ENCODE data around the gene RNPEPL1. TPM values are rescaled to one million over a fixed set of nuclear protein-coding genes. Genes with fewer than 3 reads are reported as not detected.

The RNPEPL1 gene
- total RNA-seq, 1 experiment from 2014 or later = 25.8 TPM

DNA sequence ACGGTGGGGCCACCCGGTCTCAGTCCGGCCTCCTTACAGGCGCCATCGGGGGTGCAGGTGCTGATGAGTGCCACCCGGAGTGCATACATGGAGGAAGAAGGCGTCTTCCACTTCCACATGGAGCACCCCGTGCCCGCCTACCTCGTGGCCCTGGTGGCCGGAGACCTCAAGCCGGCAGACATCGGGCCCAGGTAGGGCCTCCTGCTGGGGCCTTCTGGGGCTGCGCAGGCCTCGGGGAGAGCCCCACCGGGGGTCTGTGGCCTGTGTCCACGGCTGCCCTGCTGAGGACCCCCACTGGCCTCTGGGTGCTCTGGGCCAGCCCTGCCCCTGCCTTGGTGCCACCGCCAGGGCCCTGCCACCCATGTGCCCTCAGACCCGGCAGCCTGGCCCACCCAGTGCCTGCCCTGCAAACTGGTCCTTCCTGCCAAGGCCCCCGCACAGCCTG lies 4.8 kb downstream of the RNPEPL1 start:
- Histone ChIP-seq H3K4me2 (ENCODE audit: low read length) (no peak overlapping the region), H3F3A (ENCODE audit: low read length, unreplicated experiment) (no peaks in the 10 kb centered on the region), H2AFZ (ENCODE audit: low read length) (no peak overlapping the region), H3K4me3 (ENCODE audit: low read length) (no peak overlapping the region), H4K20me1 (ENCODE audit: low read length) (no peaks in the 10 kb centered on the region), H3K4me1 (ENCODE audit: insufficient read depth, low read length) (peaks cover 11% of the 10 kb centered on the region), H3K27me3 (ENCODE audit: low read length) (no peaks in the 10 kb centered on the region), H3K9ac (ENCODE audit: low read length) (no peak overlapping the region), H3K27ac (ENCODE audit: low read length) (no peak overlapping the region), H3K9me3 (ENCODE audit: low read length) (no peaks in the 10 kb centered on the region), H3K36me3 (ENCODE audit: low read depth, low read length) (peaks cover 4% of the 10 kb centered on the region; the same call in 1 of the 2 replicates), H3K79me2 (ENCODE audit: low read length) (peaks cover 32% of the 10 kb centered on the region), H3K9me2 (replicated peaks; ENCODE audit: low read length) (no peaks in the 10 kb centered on the region)
- intact Hi-C loops (cut with micrococcal nuclease) = no loop called here
- BruUV-seq (replicated peaks) = no TSS peak
- POLR2A ChIA-PET (ENCODE audit: unreplicated experiment) = no interaction called here
- ATAC-seq (no peak), DNase-seq (no peak)
- TF ChIP-seq CTCF (conservative IDR thresholded peaks at IDR 0.05; ENCODE audit: low read depth, low read length) = no peak
- TF ChIP-seq EZH2 (IDR thresholded peaks at IDR 0.05; ENCODE audit: low read length, unreplicated experiment) = no peak
- no peak for TF ChIP-seq EZH2phosphoT487 (IDR thresholded peaks at IDR 0.05; ENCODE audit: borderline replicate concordance, low read length)
- CTCF ChIA-PET = no interaction called here

GRCh38 chr2:240573516-240574385 lies 5.5 kb downstream of the RNPEPL1 start:
- ATAC-seq (no peak), DNase-seq (no peak)
- no peak for TF ChIP-seq EZH2 (IDR thresholded peaks at IDR 0.05; ENCODE audit: low read length, unreplicated experiment)
- no peak for TF ChIP-seq EZH2phosphoT487 (IDR thresholded peaks at IDR 0.05; ENCODE audit: borderline replicate concordance, low read length)
- ChIA-PET POLR2A (ENCODE audit: unreplicated experiment) (no interaction called here), CTCF (no interaction called here)
- Histone ChIP-seq H3K9me2 (replicated peaks; ENCODE audit: low read length) (no peaks in the 10 kb centered on the region), H3F3A (ENCODE audit: low read length, unreplicated experiment) (no peaks in the 10 kb centered on the region), H3K4me2 (ENCODE audit: low read length) (no peak overlapping the region), H3K27ac (ENCODE audit: low read length) (no peak overlapping the region), H3K36me3 (ENCODE audit: low read depth, low read length) (peaks cover 4% of the 10 kb centered on the region; the same call in 1 of the 2 replicates), H2AFZ (ENCODE audit: low read length) (no peak overlapping the region), H3K4me3 (ENCODE audit: low read length) (no peak overlapping the region), H4K20me1 (ENCODE audit: low read length) (no peaks in the 10 kb centered on the region), H3K27me3 (ENCODE audit: low read length) (no peaks in the 10 kb centered on the region), H3K4me1 (ENCODE audit: insufficient read depth, low read length) (peaks cover 15% of the 10 kb centered on the region), H3K79me2 (ENCODE audit: low read length) (peaks cover 37% of the 10 kb centered on the region), H3K9me3 (ENCODE audit: low read length) (no peaks in the 10 kb centered on the region), H3K9ac (ENCODE audit: low read length) (no peak overlapping the region)
- intact Hi-C loops (cut with micrococcal nuclease) = no loop called here
- no TSS peak for BruUV-seq (replicated peaks)

GRCh38 chr2:240574386-240575100 lies 6.3 kb downstream of the RNPEPL1 start:
- no peak overlapping the region for H2AFZ ChIP-seq (ENCODE audit: low read length)

More at GRCh38 chr2:240574386-240575100, 6.3 kb downstream of the RNPEPL1 start:
- H3K9me2 ChIP-seq (replicated peaks; ENCODE audit: low read length) = no peaks in the 10 kb centered on the region
- H3K9ac ChIP-seq (ENCODE audit: low read length) = no peak overlapping the region
- TF ChIP-seq CTCF (conservative IDR thresholded peaks at IDR 0.05; ENCODE audit: low read depth, low read length) (no peak), EZH2 (IDR thresholded peaks at IDR 0.05; ENCODE audit: low read length, unreplicated experiment) (no peak), EZH2phosphoT487 (IDR thresholded peaks at IDR 0.05; ENCODE audit: borderline replicate concordance, low read length) (no peak)
- peaks cover 19% of the 10 kb centered on the region for H3K4me1 ChIP-seq (ENCODE audit: insufficient read depth, low read length)
- H3K4me2 ChIP-seq (ENCODE audit: low read length) = no peak overlapping the region
- CTCF ChIA-PET = no interaction called here
- H3K79me2 ChIP-seq (ENCODE audit: low read length) = peaks cover 33% of the 10 kb centered on the region
- no peaks in the 10 kb centered on the region for H4K20me1 ChIP-seq (ENCODE audit: low read length)
- H3K27me3 ChIP-seq (ENCODE audit: low read length) = no peaks in the 10 kb centered on the region
- POLR2A ChIA-PET (ENCODE audit: unreplicated experiment) = no interaction called here
- DNase-seq (no peak), ATAC-seq (no peak)
- no peaks in the 10 kb centered on the region for H3F3A ChIP-seq (ENCODE audit: low read length, unreplicated experiment)
- H3K27ac ChIP-seq (ENCODE audit: low read length) = no peak overlapping the region
- no peaks in the 10 kb centered on the region for H3K9me3 ChIP-seq (ENCODE audit: low read length)
- H3K4me3 ChIP-seq (ENCODE audit: low read length) = no peak overlapping the region
- no TSS peak for BruUV-seq (replicated peaks)
- intact Hi-C loops (cut with micrococcal nuclease) = no loop called here
- peaks cover 4% of the 10 kb centered on the region; the same call in 1 of the 2 replicates for H3K36me3 ChIP-seq (ENCODE audit: low read depth, low read length)

All from PC-3 (cell line).